GM23248 (cell line): Measurements from ENCODE around the gene NR5A2. TPM values are rescaled to one million over a fixed set of nuclear protein-coding genes. Genes with fewer than 3 reads are reported as not detected.

Source experiments
- DNase-seq: peaks from one replicate; pipeline ENCODE4 v3.0.0-alpha.2; 2015
- H2AFZ ChIP-seq: fragments of 200-600 bp; sonication (generic); 2 replicates; pipeline ENCODE4 v1.6.1; 2016; ENCODE audit warnings: antibody characterized with exemption
- H3F3A ChIP-seq: fragments of 200-600 bp; sonication (generic); 2 replicates; pipeline ENCODE4 v1.6.1; 2016; ENCODE audit warnings: mild to moderate bottlenecking, antibody characterized with exemption, mixed run types; ENCODE audit not compliant: insufficient read depth
- H3K27ac ChIP-seq: fragments of 200-600 bp; sonication (generic); 2 replicates; pipeline ENCODE4 v1.5.1; 2016; ENCODE audit warnings: mild to moderate bottlenecking
- H3K27me3 ChIP-seq: fragments of 200-600 bp; sonication (generic); replicated peaks from 2 replicates; pipeline ENCODE4 v1.6.1; 2016; ENCODE audit warnings: mild to moderate bottlenecking; ENCODE audit not compliant: insufficient read depth
- H3K36me3 ChIP-seq: fragments of 200-600 bp; sonication (generic); 2 replicates; pipeline ENCODE4 v1.6.1; 2016; ENCODE audit warnings: low read depth, mild to moderate bottlenecking
- H3K4me1 ChIP-seq: fragments of 200-600 bp; sonication (generic); 2 replicates; pipeline ENCODE4 v1.6.1; 2016; ENCODE audit warnings: mild to moderate bottlenecking; ENCODE audit not compliant: insufficient read depth
- H3K4me2 ChIP-seq: fragments of 200-600 bp; sonication (generic); one replicate; pipeline ENCODE4 v1.6.1; 2016; ENCODE audit warnings: mild to moderate bottlenecking; ENCODE audit not compliant: unreplicated experiment
- H3K4me3 ChIP-seq: fragments of 200-600 bp; sonication (generic); 2 replicates; pipeline ENCODE4 v1.5.1; 2016; ENCODE audit warnings: mild to moderate bottlenecking
- H3K79me2 ChIP-seq: fragments of 200-600 bp; sonication (generic); 2 replicates; pipeline ENCODE4 v1.6.1; 2016; ENCODE audit warnings: mild to moderate bottlenecking; ENCODE audit not compliant: insufficient read depth
- H3K9ac ChIP-seq: fragments of 200-600 bp; sonication (generic); 2 replicates; pipeline ENCODE4 v1.6.1; 2016; ENCODE audit warnings: mild to moderate bottlenecking
- H3K9me2 ChIP-seq: fragments of 200-600 bp; sonication (generic); 2 replicates; pipeline ENCODE4 v1.6.1; 2016; ENCODE audit warnings: mixed run types, mild to moderate bottlenecking, moderate library complexity; ENCODE audit not compliant: insufficient read depth
- H3K9me3 ChIP-seq: fragments of 200-600 bp; sonication (generic); one replicate; pipeline ENCODE4 v1.6.1; 2017; ENCODE audit warnings: low read depth
- H4K20me1 ChIP-seq: fragments of 200-600 bp; sonication (generic); 2 replicates; pipeline ENCODE4 v1.6.0; 2016; ENCODE audit not compliant: insufficient read depth
- EZH2 ChIP-seq: fragments of 200-600 bp; sonication (generic); IDR thresholded peaks from 2 replicates; pipeline ENCODE4 v1.6.1; 2018; ENCODE audit warnings: antibody characterized with exemption, mild to moderate bottlenecking; ENCODE audit not compliant: insufficient read depth, poor library complexity, severe bottlenecking
- EZH2phosphoT487 ChIP-seq: fragments of 200-600 bp; sonication (generic); IDR thresholded peaks from 2 replicates; pipeline ENCODE4 v1.6.1; 2018; ENCODE audit warnings: antibody characterized with exemption, moderate library complexity, mild to moderate bottlenecking, low read depth; ENCODE audit not compliant: insufficient read depth
- WGBS, 2 experiments: methylation state at CpG; one replicate each; pipeline ENCODE4 v1.1.6; 2015 to 2017; ENCODE audit warnings: low lambda C conversion rate in 2 of 2, low coverage in 1 of 2; ENCODE audit errors: missing lambda C conversion rate in 2 of 2; 5-methylcytosine and 5-hydroxymethylcytosine counted together
- in situ Hi-C: fragments of 300-500 bp; cut with MboI; formaldehyde crosslinking; loops from 2 replicates; pipeline ENCODE4 v1.15.0; 2020
- polyA plus RNA-seq: library from polyadenylated mRNA; unstranded; fragments of >200 nt; fragmentation: Nextera tagmentation; extraction: Ambion mirVana; gene quantifications from 2 replicates; pipeline ENCODE4 v1.2.1, GENCODE V29; 2016
- total RNA-seq: library from RNA; depleted of rRNA; stranded (reverse); fragments of >200 nt; shearing (Covaris generic); gene quantifications from 2 replicates; pipeline ENCODE4 v1.2.3, GENCODE V29; 2014

NR5A2 gene
- total and polyA plus RNA-seq, 2 experiments from 2014 or later, result 0.06 to 0.65 TPM

DNA sequence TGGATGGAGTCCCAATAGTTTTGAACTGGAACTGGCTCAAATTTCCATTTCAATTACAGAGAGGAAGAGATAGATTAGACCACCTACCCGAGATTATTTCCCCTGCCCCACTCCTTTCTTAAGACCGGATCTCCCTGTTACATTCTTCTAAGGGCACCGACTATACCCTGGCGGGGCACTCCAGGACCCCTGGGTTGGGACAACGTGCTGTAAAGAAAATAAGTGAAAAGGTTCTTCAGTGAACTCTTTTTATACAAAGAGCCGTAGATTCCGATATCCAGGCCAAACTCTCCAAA lies 6.7 kb downstream of the NR5A2 start:
- DNase-seq, result no peak
- H3K9me3 ChIP-seq, result no peaks in the 10 kb centered on the region
- TF ChIP-seq EZH2 (no peak), EZH2phosphoT487 (no peak)
- H3K27ac ChIP-seq, result no peak overlapping the region
- H3F3A ChIP-seq, result peaks cover 9% of the 10 kb centered on the region; the same call in 1 of the 2 replicates
- H2AFZ ChIP-seq, result no peak overlapping the region
- no peaks in the 10 kb centered on the region for H3K9me2 ChIP-seq
- H3K9ac ChIP-seq, result no peak overlapping the region
- H3K79me2 ChIP-seq, result no peaks in the 10 kb centered on the region
- peaks cover 88% of the 10 kb centered on the region for H3K27me3 ChIP-seq
- H3K36me3 ChIP-seq, result no peaks in the 10 kb centered on the region
- in situ Hi-C loops, result no loop called here
- no peaks in the 10 kb centered on the region for H4K20me1 ChIP-seq
- peaks cover 5% of the 10 kb centered on the region for H3K4me1 ChIP-seq
- H3K4me2 ChIP-seq, result no peak overlapping the region
- WGBS, 2 experiments, result 6 to 7% methylated on average over 7 of the region's 7 CpGs
- no peak overlapping the region for H3K4me3 ChIP-seq

DNA sequence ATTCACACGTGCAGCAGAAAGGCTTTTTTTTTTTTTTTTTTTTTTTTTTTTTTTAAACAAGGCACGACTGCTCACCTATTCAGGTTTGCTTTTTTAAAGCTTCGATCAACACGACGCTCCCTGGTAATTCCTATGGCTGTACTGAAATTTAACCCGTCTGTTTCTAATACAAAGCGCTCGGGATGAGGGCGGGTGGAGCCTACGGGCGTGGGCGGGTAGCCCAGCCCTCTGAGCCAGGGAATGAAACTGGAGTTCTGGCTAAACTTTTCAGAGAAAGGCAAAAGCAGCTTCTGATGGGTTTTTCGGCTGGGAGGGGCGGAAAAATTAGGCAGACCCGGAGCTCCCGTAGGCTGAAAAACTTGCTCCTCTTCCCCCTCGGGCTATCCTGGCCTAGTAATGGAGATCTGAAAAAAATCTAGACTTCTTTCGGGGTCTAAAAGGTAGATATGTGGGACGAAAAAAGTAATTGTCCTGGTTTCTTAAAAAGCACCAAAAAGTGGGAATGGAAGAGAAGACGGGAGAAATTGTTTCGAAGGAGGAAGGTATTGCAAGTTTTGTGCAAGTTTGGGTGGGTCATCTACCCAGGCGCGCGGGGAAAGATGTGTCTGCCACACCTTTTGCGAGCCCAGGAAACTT lies 7.4 kb downstream of the NR5A2 start:
- in situ Hi-C loops, result no loop called here

DNA sequence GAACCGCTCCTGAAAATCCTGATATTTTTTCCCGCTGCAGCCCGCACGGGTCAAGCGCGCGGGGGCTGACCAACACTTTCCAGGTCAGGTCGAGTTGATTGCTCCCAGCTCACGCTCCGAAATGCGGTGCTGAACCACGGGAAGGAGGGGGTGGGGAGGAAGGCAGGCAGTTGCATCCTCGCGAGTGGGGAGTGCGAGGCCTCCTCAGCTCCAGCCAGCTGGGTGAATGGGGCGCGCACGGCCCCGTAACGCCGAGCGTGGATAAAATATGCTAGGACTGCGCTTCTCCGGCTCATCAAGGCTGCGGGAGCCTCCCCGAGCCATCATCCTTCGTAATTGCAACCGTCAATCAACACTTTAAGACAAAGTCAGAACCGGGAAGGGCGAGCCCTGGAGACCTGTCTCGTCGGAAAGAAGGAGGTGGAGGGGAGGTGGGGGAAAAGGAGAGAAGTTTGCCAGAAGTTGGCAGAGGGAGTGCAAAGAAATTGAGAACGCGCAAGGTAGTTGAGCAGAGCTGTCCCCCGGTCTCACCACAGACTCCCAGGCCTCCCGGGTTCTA lies 8.0 kb downstream of the NR5A2 start:
- in situ Hi-C loops, result no loop called here
- Histone ChIP-seq H2AFZ (peak overlapping the region; percentile 38; the same call in 1 of the 2 replicates), H3K4me3 (peak overlapping the region; percentile 60), H3K9me2 (no peaks in the 10 kb centered on the region), H4K20me1 (no peaks in the 10 kb centered on the region), H3K27me3 (peaks cover 88% of the 10 kb centered on the region), H3F3A (peaks cover 2% of the 10 kb centered on the region; the same call in 1 of the 2 replicates), H3K4me2 (peak overlapping the region; percentile 74), H3K36me3 (no peaks in the 10 kb centered on the region), H3K9me3 (no peaks in the 10 kb centered on the region), H3K4me1 (peaks cover 5% of the 10 kb centered on the region), H3K9ac (no peak overlapping the region), H3K79me2 (no peaks in the 10 kb centered on the region), H3K27ac (no peak overlapping the region)
- TF ChIP-seq EZH2phosphoT487 (0 out of 2 replicates have a peak, but pooled peaks have one; percentile 10), EZH2 (peak; percentile 61)
- 6% methylated on average over 34 to 36 of the region's 36 CpGs for WGBS, 2 experiments
- peak; percentile 17 for DNase-seq

More for the DNA sequence above, 7.4 kb downstream of the NR5A2 start:
- TF ChIP-seq EZH2 (peak; percentile 85), EZH2phosphoT487 (0 out of 2 replicates have a peak, but pooled peaks have one; percentile 7)
- peak; percentile 67 for DNase-seq
- Histone ChIP-seq H3K4me2 (peak overlapping the region; percentile 74), H3K36me3 (no peaks in the 10 kb centered on the region), H2AFZ (no peak overlapping the region; the same call in 1 of the 2 replicates), H3F3A (peaks cover 8% of the 10 kb centered on the region; the same call in 1 of the 2 replicates), H3K79me2 (no peaks in the 10 kb centered on the region), H3K4me1 (peaks cover 5% of the 10 kb centered on the region), H3K27me3 (peaks cover 88% of the 10 kb centered on the region), H3K27ac (no peak overlapping the region), H3K4me3 (peak overlapping the region; percentile 60), H3K9me2 (no peaks in the 10 kb centered on the region), H4K20me1 (no peaks in the 10 kb centered on the region), H3K9ac (no peak overlapping the region), H3K9me3 (no peaks in the 10 kb centered on the region)
- WGBS, 2 experiments, result 1% methylated on average over 22 to 25 of the region's 25 CpGs

DNA sequence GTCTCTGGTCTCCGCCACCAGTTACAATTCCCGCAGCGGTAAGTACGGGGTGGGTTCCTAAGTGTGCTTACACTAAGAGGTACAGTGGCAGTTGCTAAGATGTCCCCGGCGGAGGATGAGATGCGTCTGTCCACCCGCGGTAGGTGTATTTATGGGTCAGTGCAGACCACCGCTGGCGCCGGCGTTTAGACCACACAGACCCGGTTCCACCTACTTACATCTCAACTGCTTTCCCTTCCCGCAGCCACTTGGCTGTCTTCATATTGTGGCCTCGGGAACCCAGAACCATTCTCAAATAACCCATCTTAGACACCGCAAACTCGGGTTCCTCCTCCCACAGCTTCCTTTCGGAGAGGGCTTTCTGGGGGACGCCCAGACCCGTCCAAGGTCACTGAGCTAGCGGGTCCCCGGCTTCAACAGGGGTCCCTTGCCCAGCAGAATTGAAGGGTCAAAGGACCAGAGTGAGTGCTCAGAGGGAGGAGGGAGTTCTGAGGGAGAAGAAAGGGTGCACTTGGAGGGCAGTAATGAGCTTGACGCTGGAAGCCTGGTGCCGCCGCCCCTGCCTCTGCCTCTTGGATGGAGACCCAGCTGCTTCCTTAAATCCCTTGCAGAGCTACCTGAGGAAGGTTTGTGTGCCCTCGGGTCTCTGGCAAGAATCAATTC lies 8.6 kb downstream of the NR5A2 start:
- peaks cover 88% of the 10 kb centered on the region for H3K27me3 ChIP-seq
- TF ChIP-seq EZH2 (peak; percentile 92), EZH2phosphoT487 (0 out of 2 replicates have a peak, but pooled peaks have one; percentile 57)
- no peaks in the 10 kb centered on the region for H3K9me2 ChIP-seq
- no peaks in the 10 kb centered on the region for H3K36me3 ChIP-seq
- H3K9ac ChIP-seq, result no peak overlapping the region
- in situ Hi-C loops, result no loop called here
- no peak overlapping the region for H2AFZ ChIP-seq
- peaks cover 5% of the 10 kb centered on the region for H3K4me1 ChIP-seq
- no peak overlapping the region for H3K4me2 ChIP-seq
- no peaks in the 10 kb centered on the region for H4K20me1 ChIP-seq
- no peak overlapping the region for H3K27ac ChIP-seq
- no peaks in the 10 kb centered on the region for H3K9me3 ChIP-seq
- DNase-seq, result no peak
- H3K79me2 ChIP-seq, result no peaks in the 10 kb centered on the region
- no peaks in the 10 kb centered on the region for H3F3A ChIP-seq
- 13 to 16% methylated on average over 27 of the region's 27 CpGs for WGBS, 2 experiments
- H3K4me3 ChIP-seq, result no peak overlapping the region
